ENCODE data around the gene ENTPD1.
"Not testable (repeated sequence)": the region's sequence is repeated elsewhere in the genome, so short reads cannot be mapped to it uniquely, and the experiment has no call there.

Gene ENTPD1

GRCh38 chr10:95798096-95798855 lies 42.3 kb downstream of the ENTPD1 start:
- no peak for DNase-seq

GRCh38 chr10:95800286-95800685 lies 44.3 kb downstream of the ENTPD1 start:
- DNase-seq = not testable (repeated sequence)

GRCh38 chr10:95806687-95807380 lies 50.9 kb downstream of the ENTPD1 start:
- not testable (repeated sequence) for DNase-seq

- not testable (repeated sequence) for DNase-seq
Measured at GRCh38 chr10:95808705-95809308, 52.8 kb downstream of the ENTPD1 start.

- DNase-seq = no peak
Measured at GRCh38 chr10:95809370-95810197, 53.6 kb downstream of the ENTPD1 start.

- no peak for DNase-seq
Measured at GRCh38 chr10:95810198-95810976, 54.4 kb downstream of the ENTPD1 start.

GRCh38 chr10:95813054-95813685 lies 57.2 kb downstream of the ENTPD1 start:
- no peak for DNase-seq

GRCh38 chr10:95814011-95814727 lies 58.2 kb downstream of the ENTPD1 start:
- DNase-seq = no peak

- DNase-seq = no peak
Measured at GRCh38 chr10:95815133-95815532, 59.2 kb downstream of the ENTPD1 start.

GRCh38 chr10:95815701-95816240 lies 59.8 kb downstream of the ENTPD1 start:
- DNase-seq = no peak

- DNase-seq = no peak
Measured at GRCh38 chr10:95818010-95818409, 62.0 kb downstream of the ENTPD1 start.

- no peak for DNase-seq
Measured at GRCh38 chr10:95818668-95819067, 62.7 kb downstream of the ENTPD1 start.

GRCh38 chr10:95819620-95820329 lies 63.8 kb downstream of the ENTPD1 start:
- no peak for DNase-seq

- DNase-seq = no peak
Measured at GRCh38 chr10:95820363-95820762, 64.4 kb downstream of the ENTPD1 start.

GRCh38 chr10:95821720-95822119 lies 65.8 kb downstream of the ENTPD1 start:
- DNase-seq = peak; percentile 39

- no peak for DNase-seq
Measured at GRCh38 chr10:95830044-95830443, 74.1 kb downstream of the ENTPD1 start.

- DNase-seq = no peak
Measured at GRCh38 chr10:95831076-95831475, 75.1 kb downstream of the ENTPD1 start.

- DNase-seq = no peak
Measured at GRCh38 chr10:95831515-95831914, 75.6 kb downstream of the ENTPD1 start.

GRCh38 chr10:95832216-95833041 lies 76.5 kb downstream of the ENTPD1 start:
- DNase-seq = no peak

Measured in GF-D8 (cell line).